MM.1S (cell line): Measurements from ENCODE around the gene FAM81A.
A peak's percentile ranks its signal among the peaks of the same experiment; 100 is the strongest.

Experiments
- DNase-seq: peaks from one replicate; pipeline ENCODE4 v3.0.0-alpha.2; 2015
- H2AFZ ChIP-seq: fragments of 300-600 bp; sonication (generic); 2 replicates; pipeline ENCODE4 v1.6.0; 2016; ENCODE audit warnings: antibody characterized with exemption, low read length
- H3F3A ChIP-seq: fragments of 300-600 bp; sonication (generic); 2 replicates; pipeline ENCODE4 v1.6.1; 2016; ENCODE audit warnings: mild to moderate bottlenecking, antibody characterized with exemption, low read length, moderate library complexity, mixed read lengths; ENCODE audit not compliant: insufficient read depth
- H3K27ac ChIP-seq: fragments of 300-600 bp; sonication (generic); 2 replicates; pipeline ENCODE4 v1.5.1; 2016; ENCODE audit warnings: mild to moderate bottlenecking, low read length
- H3K27me3 ChIP-seq: fragments of 300-600 bp; sonication (generic); replicated peaks from 2 replicates; pipeline ENCODE4 v1.6.0; 2016; ENCODE audit warnings: low read length; ENCODE audit not compliant: insufficient read depth
- H3K36me3 ChIP-seq: fragments of 300-600 bp; sonication (generic); replicated peaks from 2 replicates; pipeline ENCODE4 v1.6.1; 2016; ENCODE audit warnings: mild to moderate bottlenecking, low read length, mixed read lengths; ENCODE audit not compliant: insufficient read depth
- H3K4me1 ChIP-seq: fragments of 300-600 bp; sonication (generic); 2 replicates; pipeline ENCODE4 v1.6.1; 2016; ENCODE audit warnings: low read length, mixed read lengths
- H3K4me2 ChIP-seq: fragments of 300-600 bp; sonication (generic); 2 replicates; pipeline ENCODE4 v1.6.0; 2016; ENCODE audit warnings: low read depth, low read length
- H3K4me3 ChIP-seq: fragments of 300-600 bp; sonication (generic); 2 replicates; pipeline ENCODE4 v1.5.1; 2016; ENCODE audit warnings: low read length, mixed read lengths
- H3K79me2 ChIP-seq: fragments of 300-600 bp; sonication (generic); 2 replicates; pipeline ENCODE4 v1.6.1; 2016; ENCODE audit warnings: mixed run types, low read length, mixed read lengths
- H3K9ac ChIP-seq: fragments of 300-600 bp; sonication (generic); 2 replicates; pipeline ENCODE4 v1.6.1; 2016; ENCODE audit warnings: low read length, mixed read lengths
- H3K9me2 ChIP-seq: fragments of 300-600 bp; sonication (generic); replicated peaks from 2 replicates; pipeline ENCODE4 v1.6.1; 2016; ENCODE audit warnings: mild to moderate bottlenecking, low read length, mixed read lengths; ENCODE audit not compliant: insufficient read depth
- H3K9me3 ChIP-seq: fragments of 300-600 bp; sonication (generic); replicated peaks from 2 replicates; pipeline ENCODE4 v1.6.1; 2016; ENCODE audit warnings: mild to moderate bottlenecking, low read length, mixed read lengths; ENCODE audit not compliant: insufficient read depth
- H4K20me1 ChIP-seq: fragments of 300-600 bp; sonication (generic); 2 replicates; pipeline ENCODE4 v1.6.1; 2016; ENCODE audit warnings: mild to moderate bottlenecking, low read length, moderate library complexity, mixed read lengths; ENCODE audit not compliant: insufficient read depth
- CTCF ChIP-seq: fragments of 300-600 bp; sonication (generic); IDR thresholded peaks from 2 replicates; pipeline ENCODE4 v1.5.1; 2016; ENCODE audit warnings: antibody characterized with exemption, low read length, mixed read lengths
- EZH2 ChIP-seq: fragments of 300-600 bp; sonication (generic); optimal IDR thresholded peaks from 2 replicates; pipeline ENCODE3; 2017; ENCODE audit warnings: low read depth, mild to moderate bottlenecking, antibody characterized with exemption, low read length, mixed read lengths
- EZH2phosphoT487 ChIP-seq: fragments of 300-600 bp; sonication (generic); IDR thresholded peaks from 2 replicates; pipeline ENCODE4 v1.6.1; 2018; ENCODE audit warnings: antibody characterized with exemption, low read length

The FAM81A gene

DNA sequence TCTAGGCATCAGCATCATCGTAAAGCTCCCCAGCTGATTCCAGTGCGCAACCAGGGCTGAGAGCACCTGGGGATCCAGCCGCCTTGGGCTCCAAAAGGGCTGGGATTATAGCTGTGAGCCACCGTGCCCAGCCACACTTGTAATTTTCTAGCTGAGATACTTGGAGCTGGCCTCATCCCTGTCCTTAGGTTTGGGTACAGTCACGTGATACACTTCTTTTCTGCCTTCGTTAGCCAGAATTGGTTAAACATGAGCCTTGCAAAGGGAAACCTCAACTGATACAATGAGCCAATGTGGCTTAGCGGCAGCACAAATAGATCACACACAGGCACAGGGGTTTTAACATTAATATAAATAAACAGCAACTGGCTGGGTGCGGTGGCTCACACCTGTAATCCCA lies 103.8 kb downstream of the FAM81A start:
- H2AFZ ChIP-seq, result no peak overlapping the region
- H3K79me2 ChIP-seq, result no peaks in the 10 kb centered on the region
- peaks cover 12% of the 10 kb centered on the region for H3F3A ChIP-seq
- TF ChIP-seq EZH2 (no peak), EZH2phosphoT487 (no peak), CTCF (no peak)
- H3K36me3 ChIP-seq, result no peaks in the 10 kb centered on the region
- no peak overlapping the region for H3K4me3 ChIP-seq
- no peak overlapping the region for H3K27ac ChIP-seq
- H4K20me1 ChIP-seq, result no peaks in the 10 kb centered on the region
- no peaks in the 10 kb centered on the region for H3K9me2 ChIP-seq
- H3K4me1 ChIP-seq, result peaks cover 17% of the 10 kb centered on the region
- H3K27me3 ChIP-seq, result no peaks in the 10 kb centered on the region
- DNase-seq, result no peak
- H3K9me3 ChIP-seq, result no peaks in the 10 kb centered on the region
- no peak overlapping the region for H3K9ac ChIP-seq
- H3K4me2 ChIP-seq, result no peak overlapping the region

DNA sequence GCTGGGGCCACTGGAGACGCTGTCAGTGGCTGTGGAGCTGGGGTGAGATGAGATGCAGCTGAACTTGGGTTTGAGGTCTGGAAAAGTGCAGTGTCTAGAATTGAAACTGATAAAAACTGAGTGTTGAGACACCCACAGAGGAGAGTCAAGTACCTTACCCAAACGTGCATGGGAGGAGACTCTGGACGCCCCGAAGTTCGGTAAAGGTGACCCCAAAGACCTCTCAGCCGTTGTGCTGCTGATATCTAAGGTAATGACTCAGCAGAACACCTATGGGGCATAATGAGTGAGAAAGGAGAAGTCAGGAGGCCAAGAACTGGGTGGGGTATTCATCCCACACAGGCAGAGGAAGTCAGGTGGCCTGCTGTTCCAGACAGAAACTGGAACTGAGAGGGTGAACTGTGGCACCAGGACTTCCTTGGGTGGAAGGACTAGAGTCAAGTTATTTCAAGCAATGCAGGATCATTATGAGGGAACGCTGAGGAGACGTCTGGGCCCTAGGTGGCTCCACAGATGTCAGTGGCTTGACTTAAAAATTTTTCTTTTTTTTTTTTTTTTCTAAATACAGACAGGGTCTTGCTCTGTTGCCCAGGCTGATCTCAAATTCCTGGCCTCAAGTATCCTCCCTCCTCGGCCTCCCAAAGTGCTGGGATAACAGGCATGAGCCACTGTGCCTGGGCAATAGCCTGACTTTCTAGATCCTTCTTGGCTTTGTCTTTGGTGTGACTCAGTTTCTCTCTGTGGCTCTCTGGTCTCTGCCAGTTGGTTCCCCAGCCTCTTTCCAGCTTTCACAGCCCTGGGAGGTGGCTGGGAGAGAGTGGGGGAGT lies 105.9 kb downstream of the FAM81A start:
- Histone ChIP-seq H3K27ac (peak overlapping the region; percentile 67), H3K9ac (peak overlapping the region; percentile 9; the same call in 1 of the 2 replicates), H3K9me3 (no peaks in the 10 kb centered on the region), H3K27me3 (no peaks in the 10 kb centered on the region), H3F3A (peaks cover 12% of the 10 kb centered on the region), H3K79me2 (no peaks in the 10 kb centered on the region), H3K4me2 (peak overlapping the region; percentile 62), H3K4me3 (peak overlapping the region; percentile 32), H4K20me1 (no peaks in the 10 kb centered on the region), H3K9me2 (no peaks in the 10 kb centered on the region), H3K36me3 (no peaks in the 10 kb centered on the region), H3K4me1 (peaks cover 17% of the 10 kb centered on the region), H2AFZ (peak overlapping the region; percentile 52)
- DNase-seq, result peak; percentile 71
- TF ChIP-seq EZH2phosphoT487, result no peak

- no peak for DNase-seq
- no peaks in the 10 kb centered on the region for H3K36me3 ChIP-seq
- H2AFZ ChIP-seq, result no peak overlapping the region
- TF ChIP-seq CTCF, result no peak
- TF ChIP-seq EZH2phosphoT487, result no peak
- TF ChIP-seq EZH2, result no peak
- H3K4me3 ChIP-seq, result no peak overlapping the region
- H3K27ac ChIP-seq, result no peak overlapping the region
- peaks cover 12% of the 10 kb centered on the region for H3F3A ChIP-seq
- no peak overlapping the region for H3K9ac ChIP-seq
- no peaks in the 10 kb centered on the region for H4K20me1 ChIP-seq
- no peaks in the 10 kb centered on the region for H3K9me2 ChIP-seq
- H3K9me3 ChIP-seq, result no peaks in the 10 kb centered on the region
- H3K4me2 ChIP-seq, result no peak overlapping the region
- no peaks in the 10 kb centered on the region for H3K27me3 ChIP-seq
- peaks cover 17% of the 10 kb centered on the region for H3K4me1 ChIP-seq
- no peaks in the 10 kb centered on the region for H3K79me2 ChIP-seq
Measured at GRCh38 chr15:59545573-59545972, 107.6 kb downstream of the FAM81A start.
